ENCODE measurements around the gene BCLAF1.

BCLAF1 gene, protein sequence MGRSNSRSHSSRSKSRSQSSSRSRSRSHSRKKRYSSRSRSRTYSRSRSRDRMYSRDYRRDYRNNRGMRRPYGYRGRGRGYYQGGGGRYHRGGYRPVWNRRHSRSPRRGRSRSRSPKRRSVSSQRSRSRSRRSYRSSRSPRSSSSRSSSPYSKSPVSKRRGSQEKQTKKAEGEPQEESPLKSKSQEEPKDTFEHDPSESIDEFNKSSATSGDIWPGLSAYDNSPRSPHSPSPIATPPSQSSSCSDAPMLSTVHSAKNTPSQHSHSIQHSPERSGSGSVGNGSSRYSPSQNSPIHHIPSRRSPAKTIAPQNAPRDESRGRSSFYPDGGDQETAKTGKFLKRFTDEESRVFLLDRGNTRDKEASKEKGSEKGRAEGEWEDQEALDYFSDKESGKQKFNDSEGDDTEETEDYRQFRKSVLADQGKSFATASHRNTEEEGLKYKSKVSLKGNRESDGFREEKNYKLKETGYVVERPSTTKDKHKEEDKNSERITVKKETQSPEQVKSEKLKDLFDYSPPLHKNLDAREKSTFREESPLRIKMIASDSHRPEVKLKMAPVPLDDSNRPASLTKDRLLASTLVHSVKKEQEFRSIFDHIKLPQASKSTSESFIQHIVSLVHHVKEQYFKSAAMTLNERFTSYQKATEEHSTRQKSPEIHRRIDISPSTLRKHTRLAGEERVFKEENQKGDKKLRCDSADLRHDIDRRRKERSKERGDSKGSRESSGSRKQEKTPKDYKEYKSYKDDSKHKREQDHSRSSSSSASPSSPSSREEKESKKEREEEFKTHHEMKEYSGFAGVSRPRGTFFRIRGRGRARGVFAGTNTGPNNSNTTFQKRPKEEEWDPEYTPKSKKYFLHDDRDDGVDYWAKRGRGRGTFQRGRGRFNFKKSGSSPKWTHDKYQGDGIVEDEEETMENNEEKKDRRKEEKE

GRCh38 chr6:136289579-136290409 lies at the start of gene BCLAF1:
TSS of gene BCLAF1 (minus strand) at chr6:136289846. CDS start at chr6:136279866, 9,980 bp downstream.
- peak; percentile 99 for DNase-seq

GRCh38 chr6:136338486-136338885 lies 48.8 kb upstream of the BCLAF1 start:
- DNase-seq = no peak

- DNase-seq = no peak
Measured at GRCh38 chr6:136337606-136338005, 48.0 kb upstream of the BCLAF1 start.

GRCh38 chr6:136337121-136337520 lies 47.5 kb upstream of the BCLAF1 start:
- DNase-seq = no peak

DNA sequence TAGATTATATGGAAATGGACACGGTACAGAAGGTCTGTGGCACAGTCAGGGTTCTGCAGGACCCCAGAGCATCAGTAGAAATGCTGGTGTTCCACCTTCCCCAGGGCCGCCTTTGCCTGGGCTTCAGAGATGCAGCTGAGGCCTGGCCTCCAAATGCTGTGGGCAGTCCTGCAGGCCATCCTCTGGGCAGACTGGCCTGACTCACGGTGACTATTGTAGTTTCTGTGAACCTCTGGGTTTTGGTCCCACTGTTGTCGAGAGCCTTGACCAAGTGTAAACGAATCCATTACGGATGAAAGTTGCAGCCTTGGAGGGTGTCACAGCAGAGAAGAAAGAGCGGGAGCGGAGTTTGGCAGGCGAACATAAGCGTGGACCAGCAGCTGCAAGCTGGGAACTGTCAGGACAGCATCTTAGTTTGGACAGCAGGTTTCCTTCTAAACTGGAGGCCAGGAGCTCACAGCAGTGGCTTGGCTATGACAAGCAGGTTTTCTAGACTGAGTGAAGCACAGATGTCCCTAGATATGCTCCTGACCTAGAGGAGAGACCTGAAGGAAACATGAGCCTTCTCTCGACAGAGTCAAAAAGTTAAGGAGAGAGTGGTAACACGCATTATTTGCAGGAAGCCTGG lies 46.2 kb upstream of the BCLAF1 start:
- no peak for DNase-seq

- DNase-seq = peak in 1 of 2 donors; percentile 5
Measured at GRCh38 chr6:136334853-136335252, 45.2 kb upstream of the BCLAF1 start.

GRCh38 chr6:136334465-136334846 lies 44.8 kb upstream of the BCLAF1 start:
- DNase-seq = no peak

DNA sequence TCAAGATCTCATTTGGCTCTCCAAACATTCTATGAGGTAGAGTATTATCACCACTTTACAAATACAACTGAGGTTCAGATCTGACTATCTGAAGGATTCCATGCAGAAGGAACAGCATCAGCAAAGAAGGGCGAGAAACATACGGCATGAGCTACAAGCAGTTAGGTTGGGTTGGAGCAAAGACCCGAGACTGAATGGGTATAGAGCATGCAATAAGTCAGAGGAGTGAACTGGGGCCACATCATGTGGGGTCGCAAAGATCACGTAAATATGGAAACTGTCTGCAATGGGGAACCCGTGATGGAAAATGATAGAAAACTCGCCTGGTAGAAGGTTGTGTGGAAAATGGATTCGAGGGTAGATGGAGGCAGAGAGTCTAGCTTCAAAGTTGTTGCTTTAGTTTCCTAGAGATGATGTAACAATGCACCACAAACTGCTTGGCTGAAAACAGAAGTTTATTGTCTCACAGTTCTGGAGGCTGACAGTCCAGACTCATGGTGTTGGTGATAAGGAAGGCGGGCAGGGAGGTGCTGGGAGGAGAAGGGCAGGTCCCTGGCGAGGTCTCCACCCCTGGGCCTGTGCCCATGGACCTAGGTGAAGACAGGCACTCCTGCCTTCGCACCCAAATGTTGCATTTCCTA lies 44.3 kb upstream of the BCLAF1 start:
- DNase-seq = no peak

DNA sequence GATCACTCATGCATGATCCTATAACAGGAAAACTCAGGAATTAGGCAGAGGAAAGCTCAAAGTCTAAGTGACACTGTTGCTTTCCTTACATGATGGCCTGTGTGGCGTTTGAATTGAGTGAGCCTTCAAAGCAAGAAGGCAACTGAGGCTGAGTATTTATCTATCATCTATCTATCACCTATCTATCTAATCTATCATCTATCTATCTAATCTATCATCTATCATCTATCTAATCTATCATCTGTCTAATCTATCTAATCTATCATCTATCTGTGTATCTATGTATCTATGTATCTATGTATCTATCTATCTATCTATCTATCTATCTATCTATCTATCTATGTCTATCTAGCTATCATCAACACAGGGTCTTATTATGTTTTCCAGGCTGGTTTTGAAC lies 41.8 kb upstream of the BCLAF1 start:
- no peak for DNase-seq

GRCh38 chr6:136330634-136331033 lies 41.0 kb upstream of the BCLAF1 start:
- no peak for DNase-seq

DNA sequence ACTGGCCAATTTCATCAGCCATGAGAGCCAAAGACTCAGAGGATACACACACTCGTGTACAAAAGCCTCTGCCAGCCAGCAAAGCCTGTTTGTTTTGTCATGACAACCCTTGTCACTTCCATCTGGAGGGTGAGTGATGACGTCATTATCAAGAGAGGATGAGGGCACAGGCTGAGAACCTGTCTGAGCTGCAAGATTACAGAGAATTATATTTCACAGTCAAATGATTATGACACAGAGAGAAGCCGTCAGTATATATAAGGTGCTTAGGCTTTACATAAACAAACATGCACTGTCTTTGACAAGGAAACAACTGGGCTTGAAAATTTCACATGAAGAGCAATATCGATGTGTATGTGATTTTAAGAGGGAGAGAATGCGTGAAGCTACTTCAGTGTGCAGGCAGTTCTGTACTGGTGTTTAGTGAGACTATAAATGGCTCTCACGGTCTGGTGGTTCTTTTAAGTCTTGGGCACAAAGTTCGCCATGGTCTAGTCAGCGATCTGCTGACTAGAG lies 36.5 kb upstream of the BCLAF1 start:
- DNase-seq = no peak

- no peak for DNase-seq
Measured at GRCh38 chr6:136324686-136325380, 35.2 kb upstream of the BCLAF1 start.

- DNase-seq = no peak
Measured at GRCh38 chr6:136323431-136324112, 33.9 kb upstream of the BCLAF1 start.

GRCh38 chr6:136319732-136320131 lies 30.1 kb upstream of the BCLAF1 start:
- DNase-seq = no peak

GRCh38 chr6:136318676-136319075 lies 29.0 kb upstream of the BCLAF1 start:
- DNase-seq = no peak

- DNase-seq = no peak
Measured at GRCh38 chr6:136317971-136318370, 28.3 kb upstream of the BCLAF1 start.

DNA sequence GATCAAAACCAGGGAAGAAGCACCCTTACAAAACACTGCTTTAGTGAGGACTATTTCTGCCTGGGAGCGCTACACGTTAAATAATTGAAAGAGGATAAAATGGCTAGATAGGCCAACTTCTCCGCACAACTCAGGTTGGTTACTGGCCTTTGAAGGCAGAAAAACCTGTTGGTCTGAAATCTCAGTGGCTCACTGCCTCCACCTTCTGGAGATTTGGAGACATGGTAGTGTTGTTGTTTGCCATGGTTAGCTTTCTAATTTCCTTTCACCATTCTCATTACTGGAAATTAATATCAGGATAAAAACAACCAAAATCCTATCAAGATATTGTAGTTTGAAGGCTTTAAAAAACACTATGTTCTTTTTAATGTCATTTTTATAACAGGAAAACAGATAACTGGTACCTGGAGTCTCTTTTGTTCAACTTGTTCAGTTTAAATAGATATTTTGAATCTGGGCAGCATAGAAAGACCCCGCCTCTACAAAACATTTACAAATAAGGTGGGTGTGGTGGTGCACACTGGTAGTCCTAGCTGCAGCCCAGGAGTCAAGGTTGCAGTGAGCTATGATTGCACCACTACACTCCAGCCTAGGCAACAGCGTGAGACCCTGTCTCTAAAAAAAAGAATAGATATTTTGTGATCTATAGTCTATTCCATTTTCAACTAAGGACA lies 27.5 kb upstream of the BCLAF1 start:
- DNase-seq = peak; percentile 46 to 56

- no peak for DNase-seq
Measured at GRCh38 chr6:136315594-136315993, 25.9 kb upstream of the BCLAF1 start.

- DNase-seq = no peak
Measured at GRCh38 chr6:136312975-136313374, 23.3 kb upstream of the BCLAF1 start.
